Measurements from ENCODE around the gene RNF169.
"Not testable (repeated sequence)": the region's sequence is repeated elsewhere in the genome, so short reads cannot be mapped to it uniquely, and the experiment has no call there.

Gene RNF169

DNA sequence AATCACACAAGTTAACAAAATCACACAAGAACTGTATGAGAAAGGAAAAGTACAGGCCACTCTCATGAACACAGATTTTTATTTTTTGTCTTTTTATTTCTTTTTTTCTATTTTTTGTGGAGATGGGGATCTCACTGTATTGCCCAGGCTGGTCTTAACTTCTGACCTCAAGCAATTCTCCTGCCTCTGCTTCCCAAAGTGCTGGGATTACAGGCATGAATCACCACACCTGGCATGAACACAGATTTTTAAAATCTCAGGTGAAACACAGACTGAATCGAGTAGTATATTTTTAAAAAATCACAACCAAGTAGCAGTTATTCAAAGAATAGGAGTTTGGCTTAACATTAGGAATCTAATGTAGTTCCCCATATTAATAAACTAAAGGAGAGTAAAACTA lies 18.3 kb downstream of the RNF169 start:
- Histone ChIP-seq H3K4me3 (no peak overlapping the region), H3K27me3 (ENCODE audit: low read depth) (no peaks in the 10 kb centered on the region), H3K4me1 (0 out of 2 replicates have a peak, but pooled peaks cover 6% of the 10 kb centered on the region), H3K36me3 (replicated peaks) (no peaks in the 10 kb centered on the region), H3K9me3 (no peaks in the 10 kb centered on the region)
- no peak for DNase-seq (ENCODE audit: low spot score in 2 of 2)
- in situ Hi-C loops (cut with MboI; ENCODE audit: low sequenced_read_pairs), result no loop called here

GRCh38 chr11:74768172-74768651 lies 19.6 kb downstream of the RNF169 start:
- H3K4me1 ChIP-seq; H3K27me3 ChIP-seq (ENCODE audit: low read depth); in situ Hi-C loops (cut with MboI; ENCODE audit: low sequenced_read_pairs); H3K36me3 ChIP-seq (replicated peaks); H3K9me3 ChIP-seq; H3K4me3 ChIP-seq; DNase-seq (ENCODE audit: low spot score in 2 of 2): not testable (repeated sequence)

DNA sequence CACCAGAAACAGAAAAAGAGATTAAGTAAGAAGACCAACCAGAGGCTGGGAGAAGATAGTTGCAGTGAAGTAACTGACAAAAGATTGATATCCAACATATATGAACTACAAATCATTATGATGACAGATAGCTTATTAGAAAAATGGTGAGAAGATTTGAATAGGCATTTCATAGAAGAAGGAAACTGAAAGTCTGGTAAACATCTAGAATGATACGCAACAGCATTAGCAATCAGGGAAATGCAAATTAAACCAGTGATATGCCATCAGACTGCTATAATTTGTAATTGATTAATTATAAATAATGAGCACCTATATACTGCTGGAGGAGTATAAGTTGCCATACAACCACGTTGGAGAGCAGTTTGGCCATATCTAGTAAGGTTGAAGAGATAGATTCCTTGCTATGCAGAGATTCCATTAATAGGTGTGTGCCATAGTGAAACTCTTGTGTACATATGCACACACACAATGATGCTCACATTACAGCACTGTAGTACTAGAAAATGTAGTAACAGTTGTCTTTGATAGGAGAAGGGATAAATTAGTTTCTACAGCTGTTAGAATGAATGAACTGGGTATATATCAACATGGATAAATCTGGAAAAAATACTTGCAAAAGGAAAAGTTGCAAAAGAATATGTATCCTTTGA lies 20.5 kb downstream of the RNF169 start:
- in situ Hi-C loops (cut with MboI; ENCODE audit: low sequenced_read_pairs), result no loop called here
- H3K27me3 ChIP-seq (ENCODE audit: low read depth), result no peaks in the 10 kb centered on the region
- H3K36me3 ChIP-seq (replicated peaks), result no peaks in the 10 kb centered on the region
- no peaks in the 10 kb centered on the region for H3K9me3 ChIP-seq
- 0 out of 2 replicates have a peak, but pooled peaks cover 4% of the 10 kb centered on the region for H3K4me1 ChIP-seq
- H3K4me3 ChIP-seq, result no peak overlapping the region
- DNase-seq (ENCODE audit: low spot score in 2 of 2), result no peak

DNA sequence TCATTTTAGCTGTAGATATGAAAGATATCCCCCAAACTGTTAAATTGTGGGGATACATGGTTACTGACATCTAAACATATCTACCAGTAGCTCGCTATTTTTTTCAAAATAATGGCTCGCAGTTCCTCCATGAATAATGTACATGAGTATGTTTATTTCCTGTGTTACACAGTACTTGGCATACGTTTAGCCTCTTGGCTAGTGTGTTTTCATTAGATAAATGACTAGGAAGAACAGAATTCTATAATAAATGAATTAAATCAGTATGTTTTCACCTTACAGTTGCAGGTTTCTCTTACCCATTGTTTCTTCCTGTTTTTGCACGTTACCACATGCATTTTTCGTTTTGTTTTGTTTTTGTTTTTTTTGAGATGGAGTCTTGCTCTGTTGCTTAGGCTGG lies 21.8 kb downstream of the RNF169 start:
- in situ Hi-C loops (cut with MboI; ENCODE audit: low sequenced_read_pairs), result no loop called here
- H3K27me3 ChIP-seq (ENCODE audit: low read depth), result no peaks in the 10 kb centered on the region
- H3K36me3 ChIP-seq (replicated peaks), result no peaks in the 10 kb centered on the region
- 0 out of 2 replicates have a peak, but pooled peaks cover 4% of the 10 kb centered on the region for H3K4me1 ChIP-seq
- no peak for DNase-seq (ENCODE audit: low spot score in 2 of 2)
- H3K4me3 ChIP-seq, result no peak overlapping the region
- no peaks in the 10 kb centered on the region for H3K9me3 ChIP-seq

- DNase-seq (ENCODE audit: low spot score in 2 of 2), result no peak
- H3K4me1 ChIP-seq, result 0 out of 2 replicates have a peak, but pooled peaks cover 4% of the 10 kb centered on the region
- no peaks in the 10 kb centered on the region for H3K36me3 ChIP-seq (replicated peaks)
- in situ Hi-C loops (cut with MboI; ENCODE audit: low sequenced_read_pairs), result no loop called here
- no peaks in the 10 kb centered on the region for H3K9me3 ChIP-seq
- no peaks in the 10 kb centered on the region for H3K27me3 ChIP-seq (ENCODE audit: low read depth)
- no peak overlapping the region for H3K4me3 ChIP-seq
Observed at GRCh38 chr11:74771139-74771538, 22.5 kb downstream of the RNF169 start.

DNA sequence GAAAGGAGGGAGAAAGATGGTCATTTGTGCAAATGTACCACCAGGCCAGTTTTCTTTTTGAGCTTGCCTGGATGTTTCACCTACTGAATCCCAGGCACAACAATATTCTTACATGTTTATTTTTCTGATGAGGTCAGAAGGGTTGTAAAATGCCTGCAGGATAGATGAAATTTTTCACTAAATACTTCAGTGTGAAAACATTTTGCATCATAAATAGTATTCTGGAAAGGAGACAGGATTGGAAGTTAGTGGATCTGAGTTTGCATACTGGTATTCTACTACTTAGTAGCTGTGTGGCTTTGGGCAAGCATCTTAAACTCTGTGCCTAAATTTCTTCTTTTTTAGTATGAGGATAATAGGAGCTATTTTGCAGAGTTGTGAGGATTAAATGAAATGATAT lies 24.8 kb downstream of the RNF169 start:
- DNase-seq (ENCODE audit: low spot score in 2 of 2), result no peak

GRCh38 chr11:74775762-74776161 lies 27.1 kb downstream of the RNF169 start:
- no peaks in the 10 kb centered on the region for H3K27me3 ChIP-seq (ENCODE audit: low read depth)
- H3K4me1 ChIP-seq, result 0 out of 2 replicates have a peak, but pooled peaks cover 4% of the 10 kb centered on the region
- in situ Hi-C loops (cut with MboI; ENCODE audit: low sequenced_read_pairs), result no loop called here
- no peak overlapping the region for H3K4me3 ChIP-seq
- no peaks in the 10 kb centered on the region; the same call in 1 of the 2 replicates for H3K36me3 ChIP-seq (replicated peaks)
- no peak for DNase-seq (ENCODE audit: low spot score in 2 of 2)
- H3K9me3 ChIP-seq, result no peaks in the 10 kb centered on the region

More for the DNA sequence above, 24.8 kb downstream of the RNF169 start:
- Histone ChIP-seq H3K27me3 (ENCODE audit: low read depth) (no peaks in the 10 kb centered on the region), H3K9me3 (no peaks in the 10 kb centered on the region), H3K36me3 (replicated peaks) (no peaks in the 10 kb centered on the region; the same call in 1 of the 2 replicates), H3K4me3 (no peak overlapping the region), H3K4me1 (0 out of 2 replicates have a peak, but pooled peaks cover 4% of the 10 kb centered on the region)
- in situ Hi-C loops (cut with MboI; ENCODE audit: low sequenced_read_pairs), result no loop called here

DNA sequence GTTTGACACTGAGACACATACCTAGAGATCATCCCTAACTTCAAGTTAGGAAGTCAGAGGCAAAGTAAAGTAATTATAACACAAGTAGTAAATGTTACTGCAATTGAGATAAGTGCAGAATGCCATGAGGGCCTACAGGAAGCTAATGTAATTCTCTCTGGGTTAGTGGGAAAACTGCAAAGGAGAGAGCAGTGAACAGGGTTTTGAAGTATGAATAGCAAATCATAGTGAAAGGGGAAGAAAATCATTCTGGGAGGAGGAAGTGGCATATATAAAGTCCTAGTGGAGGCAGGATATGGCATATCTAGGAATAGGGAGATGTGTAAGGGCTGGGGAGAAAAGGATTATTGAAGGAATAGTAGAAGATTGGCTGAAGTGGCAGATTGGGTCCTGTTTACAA lies 27.9 kb downstream of the RNF169 start:
- Histone ChIP-seq H3K27me3 (ENCODE audit: low read depth) (no peaks in the 10 kb centered on the region), H3K4me1 (0 out of 2 replicates have a peak, but pooled peaks cover 4% of the 10 kb centered on the region), H3K36me3 (replicated peaks) (no peaks in the 10 kb centered on the region; the same call in 1 of the 2 replicates), H3K4me3 (no peak overlapping the region), H3K9me3 (no peaks in the 10 kb centered on the region)
- DNase-seq (ENCODE audit: low spot score in 2 of 2), result no peak
- in situ Hi-C loops (cut with MboI; ENCODE audit: low sequenced_read_pairs), result no loop called here

DNA sequence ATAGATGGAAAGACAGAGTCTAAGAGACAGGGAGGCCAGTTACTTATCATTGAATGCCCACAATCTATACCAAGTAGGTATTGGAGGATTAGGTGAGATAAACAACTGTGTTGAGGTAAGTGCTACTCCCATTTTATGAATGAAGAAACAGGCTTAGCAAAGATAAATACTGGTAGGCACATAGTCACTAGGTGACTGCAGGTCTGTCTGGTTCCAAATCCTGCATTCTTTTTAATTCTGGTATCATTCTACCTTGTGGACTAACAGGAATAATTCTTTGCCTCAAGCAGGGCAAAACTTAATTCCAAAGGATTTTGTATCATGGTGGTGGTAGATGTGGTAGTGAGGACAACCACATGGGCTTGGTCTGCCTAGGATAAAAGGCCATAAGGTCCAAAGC lies 28.4 kb downstream of the RNF169 start:
- in situ Hi-C loops (cut with MboI; ENCODE audit: low sequenced_read_pairs), result no loop called here
- DNase-seq (ENCODE audit: low spot score in 2 of 2), result no peak
- no peaks in the 10 kb centered on the region for H3K9me3 ChIP-seq
- H3K36me3 ChIP-seq (replicated peaks), result no peaks in the 10 kb centered on the region; the same call in 1 of the 2 replicates
- no peaks in the 10 kb centered on the region for H3K27me3 ChIP-seq (ENCODE audit: low read depth)
- no peak overlapping the region for H3K4me3 ChIP-seq
- 0 out of 2 replicates have a peak, but pooled peaks cover 2% of the 10 kb centered on the region for H3K4me1 ChIP-seq

DNA sequence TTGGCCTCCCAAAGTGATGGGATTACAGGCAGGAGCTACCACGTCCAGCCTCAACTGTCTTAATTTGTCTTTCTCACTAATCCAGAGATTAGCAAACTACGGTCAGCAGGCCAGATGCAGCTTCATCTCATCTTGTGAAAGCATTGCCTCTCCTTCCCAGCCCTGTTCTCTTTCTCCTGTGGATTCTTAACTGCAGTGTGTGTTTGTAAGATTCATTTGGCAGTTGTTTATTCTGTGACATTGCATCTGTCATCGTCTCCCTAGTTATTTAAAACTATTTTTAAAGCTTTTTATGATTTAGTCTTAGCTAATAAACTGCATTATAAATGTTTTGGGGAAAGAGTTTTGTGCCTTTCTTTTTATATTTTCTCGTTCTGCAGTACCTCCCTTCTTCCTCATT lies 29.2 kb downstream of the RNF169 start:
- no peaks in the 10 kb centered on the region for H3K4me1 ChIP-seq
- no peak for DNase-seq (ENCODE audit: low spot score in 2 of 2)
- no peaks in the 10 kb centered on the region for H3K9me3 ChIP-seq
- in situ Hi-C loops (cut with MboI; ENCODE audit: low sequenced_read_pairs), result no loop called here
- H3K36me3 ChIP-seq (replicated peaks), result no peaks in the 10 kb centered on the region; the same call in 1 of the 2 replicates
- H3K27me3 ChIP-seq (ENCODE audit: low read depth), result no peaks in the 10 kb centered on the region
- no peak overlapping the region for H3K4me3 ChIP-seq

DNA sequence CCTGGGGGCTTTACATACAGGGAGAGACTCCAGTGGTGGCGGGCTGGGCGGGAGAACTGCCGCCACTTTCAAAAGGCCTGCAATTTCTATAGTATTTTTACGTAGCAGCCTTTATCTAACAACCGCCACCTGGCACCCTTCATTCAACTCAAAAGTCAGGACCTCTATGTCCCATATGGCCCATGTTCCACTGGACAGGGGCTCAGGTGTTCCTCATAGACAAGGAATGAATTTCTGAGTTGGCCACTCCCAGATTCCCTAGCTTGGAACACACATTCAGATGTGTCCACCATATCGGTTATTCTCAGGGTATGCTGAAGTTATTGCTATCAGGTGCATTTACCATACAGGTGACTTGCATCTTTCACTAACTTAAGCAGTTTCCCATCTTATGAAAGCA lies 29.9 kb downstream of the RNF169 start:
- no peaks in the 10 kb centered on the region for H3K27me3 ChIP-seq (ENCODE audit: low read depth)
- no peaks in the 10 kb centered on the region for H3K9me3 ChIP-seq
- H3K4me3 ChIP-seq, result no peak overlapping the region
- no peaks in the 10 kb centered on the region for H3K4me1 ChIP-seq
- no peaks in the 10 kb centered on the region; the same call in 1 of the 2 replicates for H3K36me3 ChIP-seq (replicated peaks)
- in situ Hi-C loops (cut with MboI; ENCODE audit: low sequenced_read_pairs), result no loop called here
- DNase-seq (ENCODE audit: low spot score in 2 of 2), result no peak

DNA sequence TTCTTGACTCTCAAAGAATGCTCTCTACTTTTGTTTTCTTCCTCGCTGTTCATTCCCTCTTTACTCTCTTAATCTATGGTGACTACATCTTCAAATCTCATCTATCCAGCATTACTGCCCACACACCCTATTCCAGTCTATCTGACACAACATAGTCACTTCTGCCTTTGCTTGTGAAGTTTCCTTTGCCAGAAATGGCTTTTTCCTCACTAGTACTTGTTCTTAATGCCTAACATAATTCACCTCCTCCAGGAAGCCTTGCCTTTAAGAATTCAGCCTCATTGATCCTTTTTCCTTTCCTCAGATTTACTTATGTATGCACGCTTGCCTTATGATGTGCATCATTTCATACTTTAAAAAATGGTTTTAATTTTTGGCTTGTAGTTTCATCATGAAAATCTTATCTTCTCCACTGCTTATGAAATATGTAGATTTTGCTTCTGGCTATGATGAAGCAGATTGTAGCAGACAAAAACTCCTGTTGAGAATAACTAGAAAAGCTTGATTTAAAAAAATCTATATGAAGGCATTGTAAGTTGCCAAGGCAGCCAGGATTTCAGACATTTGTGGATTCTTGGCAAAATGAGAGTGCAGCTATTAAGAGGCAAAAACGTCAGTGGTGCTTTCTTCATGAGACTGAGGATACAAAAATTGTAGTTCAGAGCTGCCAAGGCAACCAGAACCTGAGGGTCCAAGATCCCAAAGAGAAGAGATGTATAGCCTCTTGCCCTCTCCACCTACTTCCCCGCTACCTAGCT lies 31.8 kb downstream of the RNF169 start:
- in situ Hi-C loops (cut with MboI; ENCODE audit: low sequenced_read_pairs), result no loop called here
- no peaks in the 10 kb centered on the region for H3K27me3 ChIP-seq (ENCODE audit: low read depth)
- no peak for DNase-seq (ENCODE audit: low spot score in 2 of 2)
- no peaks in the 10 kb centered on the region for H3K9me3 ChIP-seq
- H3K4me3 ChIP-seq, result no peak overlapping the region
- H3K36me3 ChIP-seq (replicated peaks), result no peaks in the 10 kb centered on the region; the same call in 1 of the 2 replicates
- no peaks in the 10 kb centered on the region for H3K4me1 ChIP-seq

- Histone ChIP-seq H3K4me1 (no peaks in the 10 kb centered on the region), H3K4me3 (no peak overlapping the region), H3K27me3 (ENCODE audit: low read depth) (no peaks in the 10 kb centered on the region), H3K36me3 (replicated peaks) (no peaks in the 10 kb centered on the region; the same call in 1 of the 2 replicates), H3K9me3 (no peaks in the 10 kb centered on the region)
- in situ Hi-C loops (cut with MboI; ENCODE audit: low sequenced_read_pairs), result no loop called here
- DNase-seq (ENCODE audit: low spot score in 2 of 2), result no peak
Observed at GRCh38 chr11:74783241-74783871, 34.7 kb downstream of the RNF169 start.

DNA sequence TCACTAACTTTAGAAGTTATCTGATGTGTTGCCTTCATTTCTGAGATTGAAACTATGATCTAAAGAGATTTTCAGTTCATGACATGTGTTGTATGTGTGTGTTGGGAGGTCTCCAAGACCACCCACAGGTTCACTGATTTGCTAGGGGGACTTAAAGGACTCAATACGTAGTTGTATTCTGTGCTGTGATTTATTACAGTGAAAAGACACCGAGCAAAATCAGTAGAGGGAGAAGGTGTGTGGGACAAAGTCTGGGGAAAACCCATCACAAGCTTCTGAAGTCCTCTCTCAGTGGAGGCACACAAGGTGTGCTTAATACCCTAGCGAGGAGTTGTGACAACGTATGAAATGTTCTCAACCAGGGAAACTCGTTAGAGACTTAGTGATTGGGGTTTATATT lies 35.6 kb downstream of the RNF169 start:
- DNase-seq (ENCODE audit: low spot score in 2 of 2), result no peak
- no peaks in the 10 kb centered on the region for H3K27me3 ChIP-seq (ENCODE audit: low read depth)

More for the DNA sequence above, 35.6 kb downstream of the RNF169 start:
- H3K4me1 ChIP-seq, result no peaks in the 10 kb centered on the region
- H3K4me3 ChIP-seq, result no peak overlapping the region
- H3K9me3 ChIP-seq, result no peaks in the 10 kb centered on the region
- peaks cover 4% of the 10 kb centered on the region; the same call in 1 of the 2 replicates for H3K36me3 ChIP-seq (replicated peaks)
- in situ Hi-C loops (cut with MboI; ENCODE audit: low sequenced_read_pairs), result no loop called here

All from HAP-1 (cell line).